ENCODE results near the gene OR51V1.

OR51V1 gene

DNA sequence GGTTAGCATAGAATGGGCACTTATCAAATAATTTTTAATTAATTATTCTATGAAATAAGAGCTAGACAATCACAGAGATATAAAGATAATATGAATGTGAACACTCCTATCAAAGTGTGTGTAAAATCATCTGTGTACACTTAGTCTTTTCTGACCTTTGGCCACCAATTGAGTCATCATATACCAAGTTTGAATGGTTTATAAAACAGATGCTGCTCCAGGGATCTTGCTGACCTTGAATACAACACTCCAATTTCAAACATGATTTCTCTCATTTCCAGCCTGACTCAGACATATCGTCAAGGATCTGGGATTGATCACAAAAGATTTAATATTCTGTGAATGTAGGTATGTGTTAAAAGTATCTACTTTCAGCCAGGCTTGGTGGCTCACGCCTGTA is 2.9 kb upstream of the OR51V1 start:
- no peak overlapping the region for H3K4me3 ChIP-seq (IDR thresholded peaks at IDR 0.05; ENCODE audit: insufficient read depth, low read depth, low read length)
- H3K27ac ChIP-seq = no peak overlapping the region
- H3K9ac ChIP-seq = no peak overlapping the region
- no peaks in the 10 kb centered on the region for H3K79me2 ChIP-seq (ENCODE audit: insufficient read depth, low read depth)
- no peaks in the 10 kb centered on the region for H3K4me1 ChIP-seq (ENCODE audit: low read depth, poor library complexity, severe bottlenecking)
- H2AFZ ChIP-seq (ENCODE audit: low read depth) = no peak overlapping the region
- no peaks in the 10 kb centered on the region for H3K36me3 ChIP-seq (ENCODE audit: insufficient read depth)
- H3K4me2 ChIP-seq = no peak overlapping the region
- H4K20me1 ChIP-seq (ENCODE audit: insufficient read depth) = no peaks in the 10 kb centered on the region
- H3K27me3 ChIP-seq (ENCODE audit: insufficient read depth, low read depth) = no peaks in the 10 kb centered on the region
- no peak for TF ChIP-seq CTCF (conservative IDR thresholded peaks at IDR 0.05; ENCODE audit: low read depth, low read length)

DNA sequence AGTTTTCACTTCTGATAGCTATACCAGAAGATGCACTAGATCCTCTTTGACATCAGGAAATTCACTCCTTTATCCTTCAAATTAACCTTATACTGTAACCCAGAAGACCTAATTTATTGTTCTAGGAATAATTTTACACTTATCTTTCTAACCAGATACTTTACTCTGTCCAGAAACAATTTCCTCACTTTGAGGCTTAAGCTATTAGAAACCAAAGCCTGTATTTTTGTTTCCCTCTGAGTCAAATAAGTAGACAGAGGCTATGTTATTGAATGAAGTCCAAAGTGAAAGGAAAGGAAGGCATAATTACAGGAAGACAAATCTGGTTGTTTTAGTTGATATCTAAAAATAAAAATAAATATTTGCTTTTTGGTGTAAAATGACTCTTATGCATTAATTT is 2.2 kb downstream of the OR51V1 start:
- H3K4me3 ChIP-seq (IDR thresholded peaks at IDR 0.05; ENCODE audit: insufficient read depth, low read depth, low read length) = no peak overlapping the region
- TF ChIP-seq CTCF (conservative IDR thresholded peaks at IDR 0.05; ENCODE audit: low read depth, low read length) = no peak
- no peaks in the 10 kb centered on the region for H3K4me1 ChIP-seq (ENCODE audit: low read depth, poor library complexity, severe bottlenecking)
- no peak overlapping the region for H3K9ac ChIP-seq
- no peaks in the 10 kb centered on the region for H4K20me1 ChIP-seq (ENCODE audit: insufficient read depth)
- no peak overlapping the region for H2AFZ ChIP-seq (ENCODE audit: low read depth)
- H3K36me3 ChIP-seq (ENCODE audit: insufficient read depth) = no peaks in the 10 kb centered on the region
- H3K4me2 ChIP-seq = no peak overlapping the region
- H3K27me3 ChIP-seq (ENCODE audit: insufficient read depth, low read depth) = no peaks in the 10 kb centered on the region
- no peaks in the 10 kb centered on the region for H3K79me2 ChIP-seq (ENCODE audit: insufficient read depth, low read depth)
- no peak overlapping the region for H3K27ac ChIP-seq

DNA sequence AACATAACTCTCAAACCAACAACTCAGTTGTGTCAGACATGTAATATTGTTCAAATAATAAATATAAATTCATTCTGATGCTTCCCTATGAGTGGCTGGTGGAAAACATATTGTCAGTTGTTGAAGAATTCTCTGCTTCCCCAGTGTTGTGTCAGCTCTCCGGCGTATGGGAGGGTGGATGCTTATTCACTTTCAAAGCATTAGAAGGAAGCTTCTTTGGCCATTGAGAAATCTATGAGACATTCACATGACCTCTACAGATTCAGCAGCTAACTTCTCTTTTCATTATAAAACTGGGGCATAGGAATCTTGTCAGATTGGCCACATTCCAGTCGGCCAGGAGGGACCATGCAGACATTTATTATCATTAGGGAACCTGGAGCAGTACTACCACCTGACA is 2.9 kb downstream of the OR51V1 start:
- Histone ChIP-seq H3K9ac (no peak overlapping the region), H3K79me2 (ENCODE audit: insufficient read depth, low read depth) (no peaks in the 10 kb centered on the region), H2AFZ (ENCODE audit: low read depth) (no peak overlapping the region), H3K4me3 (IDR thresholded peaks at IDR 0.05; ENCODE audit: insufficient read depth, low read depth, low read length) (no peak overlapping the region), H3K36me3 (ENCODE audit: insufficient read depth) (no peaks in the 10 kb centered on the region), H4K20me1 (ENCODE audit: insufficient read depth) (no peaks in the 10 kb centered on the region), H3K27ac (no peak overlapping the region), H3K4me1 (ENCODE audit: low read depth, poor library complexity, severe bottlenecking) (no peaks in the 10 kb centered on the region), H3K4me2 (no peak overlapping the region), H3K27me3 (ENCODE audit: insufficient read depth, low read depth) (no peaks in the 10 kb centered on the region)
- no peak for TF ChIP-seq CTCF (conservative IDR thresholded peaks at IDR 0.05; ENCODE audit: low read depth, low read length)

DNA sequence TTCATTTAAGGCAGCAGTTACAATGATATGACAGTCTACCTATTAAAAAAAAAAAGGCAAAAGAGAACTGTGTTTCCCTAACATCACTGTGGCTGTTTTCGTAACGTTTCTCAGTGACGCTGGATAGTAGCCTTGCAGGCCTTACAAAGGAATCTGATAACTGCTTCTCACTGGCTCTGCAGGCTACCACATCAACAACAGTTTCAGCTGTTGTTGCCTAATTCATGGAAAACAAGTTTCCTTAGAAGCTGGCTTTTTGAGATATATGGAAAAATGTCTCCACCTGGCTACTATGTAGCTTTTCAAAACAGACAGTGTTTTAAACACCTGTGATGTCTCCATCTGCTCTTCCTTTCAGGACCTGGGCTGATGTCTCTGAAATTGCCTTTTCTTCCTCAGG is 3.8 kb downstream of the OR51V1 start:
- H4K20me1 ChIP-seq (ENCODE audit: insufficient read depth) = no peaks in the 10 kb centered on the region
- H3K4me2 ChIP-seq = no peak overlapping the region
- H3K79me2 ChIP-seq (ENCODE audit: insufficient read depth, low read depth) = no peaks in the 10 kb centered on the region
- no peak overlapping the region for H3K27ac ChIP-seq
- TF ChIP-seq CTCF (conservative IDR thresholded peaks at IDR 0.05; ENCODE audit: low read depth, low read length) = no peak
- no peaks in the 10 kb centered on the region for H3K36me3 ChIP-seq (ENCODE audit: insufficient read depth)
- no peak overlapping the region for H3K9ac ChIP-seq
- H2AFZ ChIP-seq (ENCODE audit: low read depth) = no peak overlapping the region
- H3K27me3 ChIP-seq (ENCODE audit: insufficient read depth, low read depth) = no peaks in the 10 kb centered on the region
- H3K4me1 ChIP-seq (ENCODE audit: low read depth, poor library complexity, severe bottlenecking) = no peaks in the 10 kb centered on the region
- no peak overlapping the region for H3K4me3 ChIP-seq (IDR thresholded peaks at IDR 0.05; ENCODE audit: insufficient read depth, low read depth, low read length)

DNA sequence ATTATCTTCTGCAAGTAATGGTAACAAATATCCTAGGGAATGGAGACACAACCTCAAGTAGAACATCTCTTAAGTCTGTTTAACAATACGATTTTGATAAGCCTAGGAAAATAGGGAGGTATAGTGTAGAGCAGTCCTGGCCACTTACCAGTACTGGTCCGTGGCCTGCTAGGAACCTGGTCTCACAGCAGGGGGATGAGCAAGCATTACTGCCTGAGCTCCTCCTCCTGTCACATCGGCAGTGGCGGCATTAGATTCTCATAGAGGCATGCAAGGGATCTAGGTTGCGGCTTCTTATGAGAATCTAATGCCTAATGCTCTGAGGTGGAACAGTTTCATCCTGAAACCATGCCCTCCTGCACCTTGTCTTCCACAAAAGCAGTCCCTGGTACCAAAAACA is 4.4 kb downstream of the OR51V1 start:
- Histone ChIP-seq H3K4me2 (no peak overlapping the region), H3K9ac (no peak overlapping the region), H4K20me1 (ENCODE audit: insufficient read depth) (no peaks in the 10 kb centered on the region), H3K27ac (no peak overlapping the region), H3K36me3 (ENCODE audit: insufficient read depth) (no peaks in the 10 kb centered on the region), H3K79me2 (ENCODE audit: insufficient read depth, low read depth) (no peaks in the 10 kb centered on the region), H2AFZ (ENCODE audit: low read depth) (no peak overlapping the region), H3K27me3 (ENCODE audit: insufficient read depth, low read depth) (no peaks in the 10 kb centered on the region), H3K4me1 (ENCODE audit: low read depth, poor library complexity, severe bottlenecking) (no peaks in the 10 kb centered on the region), H3K4me3 (IDR thresholded peaks at IDR 0.05; ENCODE audit: insufficient read depth, low read depth, low read length) (no peak overlapping the region)
- TF ChIP-seq CTCF (conservative IDR thresholded peaks at IDR 0.05; ENCODE audit: low read depth, low read length) = no peak

Measured in KMS-11 (cell line).